CD8-positive, alpha-beta memory T cell (primary cell): ENCODE results near the gene RNF14. TPM values are rescaled to one million over a fixed set of nuclear protein-coding genes. Genes with fewer than 3 reads are reported as not detected.

Experiments used
- CTCF ChIA-PET: fragments of 350-600 bp; sonication (Branson Sonifier 250); formaldehyde crosslinking; loops from one replicate; lab custom pipeline; 2021; ENCODE audit warnings: antibody characterized with exemption; lab: Charles Lee
- POLR2A ChIA-PET: fragments of 350-600 bp; sonication (Branson Sonifier 250); formaldehyde crosslinking; loops from one replicate; lab custom pipeline; 2021; ENCODE audit warnings: antibody characterized with exemption; lab: Charles Lee
- DNase-seq, 5 donors: peaks; one replicate each; pipeline versions ENCODE4 v3.0.0 to v3.0.0-alpha.2; 2020 to 2022; ENCODE audit warnings: mixed read lengths in 1 of 5
- H3K27ac ChIP-seq: one replicate; pipeline ENCODE4 v1.7.0; 2013; ENCODE audit warnings: low read depth, mild to moderate bottlenecking, low read length, moderate library complexity
- H3K27me3 ChIP-seq: 2 replicates; pipeline ENCODE4 v1.7.0; 2013; ENCODE audit warnings: low read length, mild to moderate bottlenecking; ENCODE audit not compliant: insufficient read depth, poor library complexity, severe bottlenecking
- H3K36me3 ChIP-seq: 2 replicates; pipeline ENCODE4 v1.7.0; 2013; ENCODE audit warnings: mild to moderate bottlenecking, low read length, moderate library complexity; ENCODE audit not compliant: insufficient read depth
- H3K4me1 ChIP-seq: 2 replicates; pipeline ENCODE4 v1.7.0; 2013; ENCODE audit warnings: mild to moderate bottlenecking, low read length, moderate library complexity; ENCODE audit not compliant: insufficient read depth
- H3K4me3 ChIP-seq: 2 replicates; pipeline ENCODE4 v1.7.0; 2013; ENCODE audit warnings: mild to moderate bottlenecking, low read length
- H3K9me3 ChIP-seq: 2 replicates; pipeline ENCODE4 v1.7.0; 2013; ENCODE audit warnings: mild to moderate bottlenecking, low read length
- H3K27ac Mint-ChIP-seq, 8 donors: one replicate each; pipeline ENCODE4 v1.8.0; 2020 to 2021; ENCODE audit warnings: mixed read lengths in 8 of 8, mild to moderate bottlenecking in 6 of 8, inconsistent platforms in 3 of 8, moderate library complexity in 3 of 8
- H3K27me3 Mint-ChIP-seq, 2 donors: one replicate each; pipeline ENCODE4 v1.8.0; 2020 to 2021; ENCODE audit warnings: mixed read lengths in 2 of 2, mild to moderate bottlenecking in 1 of 2, moderate library complexity in 1 of 2
- H3K36me3 Mint-ChIP-seq, 3 donors: one replicate each; pipeline ENCODE4 v1.8.0; 2020 to 2021; ENCODE audit warnings: mixed read lengths in 3 of 3, inconsistent platforms in 1 of 3, mild to moderate bottlenecking in 1 of 3
- H3K4me1 Mint-ChIP-seq, 3 donors: one replicate each; pipeline ENCODE4 v1.8.0; 2020 to 2021; ENCODE audit warnings: mixed read lengths in 3 of 3, inconsistent platforms in 1 of 3, mild to moderate bottlenecking in 1 of 3
- H3K4me3 Mint-ChIP-seq, 7 donors: one replicate each; pipeline ENCODE4 v1.8.0; 2020 to 2021; ENCODE audit warnings: mixed read lengths in 7 of 7, mild to moderate bottlenecking in 6 of 7, moderate library complexity in 4 of 7, inconsistent platforms in 2 of 7
- H3K9me3 Mint-ChIP-seq, 5 donors: one replicate each; pipeline ENCODE4 v1.8.0; 2020 to 2022; ENCODE audit warnings: mixed read lengths in 5 of 5, mild to moderate bottlenecking in 3 of 5, moderate library complexity in 2 of 5, inconsistent platforms in 1 of 5
- polyA plus RNA-seq: library from polyadenylated mRNA; unstranded; fragments of 300-500 nt; fragmentation: Illumina TruSeq; gene quantifications from one replicate; pipeline ENCODE4 v1.2.3, GENCODE V29; 2021
- total RNA-seq, 2 experiments: library from RNA; stranded (reverse); gene quantifications; one replicate each; pipeline ENCODE4 v1.2.3, GENCODE V29; 2021

The RNF14 gene
- total and polyA plus RNA-seq, 3 experiments from 2014 or later = 43.7 to 49.6 (median 46.2) TPM

DNA sequence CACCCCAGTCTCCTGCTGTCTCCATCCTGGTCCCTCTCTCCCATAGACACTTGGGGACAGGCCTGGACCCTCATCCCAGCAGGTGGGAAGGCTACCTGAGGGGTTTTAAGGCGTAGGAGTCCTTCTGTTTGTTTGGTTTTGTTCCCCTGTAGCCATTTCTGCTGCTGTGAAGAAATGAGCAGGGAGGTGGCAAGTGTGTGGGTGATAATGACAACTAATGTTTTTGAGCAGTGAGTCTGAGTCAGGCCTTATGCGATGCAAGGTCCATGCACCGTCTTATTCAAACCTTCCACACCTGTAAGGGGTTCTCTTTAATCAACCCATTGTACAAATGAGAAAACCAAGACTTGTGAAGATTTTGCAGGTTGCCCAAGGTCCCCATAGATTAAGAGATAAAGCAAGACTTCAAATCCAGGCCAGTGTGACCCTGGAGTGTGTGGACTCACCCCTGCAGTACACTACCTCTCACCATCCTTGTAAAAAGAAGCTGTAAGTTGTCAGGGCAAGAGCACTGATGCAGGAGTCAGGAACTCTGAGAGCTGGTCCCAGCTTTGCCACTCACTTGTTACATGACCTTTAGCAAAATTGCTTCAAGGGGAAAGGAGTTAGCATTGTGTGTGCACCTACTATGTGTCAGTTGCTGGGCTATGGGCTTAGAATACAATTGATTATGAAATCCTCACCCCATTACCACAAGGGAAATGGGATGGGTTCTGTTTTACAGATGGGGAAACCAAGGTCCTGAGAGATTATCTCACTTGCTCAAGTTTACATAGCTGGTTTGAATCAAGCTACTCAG lies 18.5 kb upstream of the RNF14 start:
- no peak overlapping the region for H3K27ac ChIP-seq
- H3K4me3 ChIP-seq = no peak overlapping the region
- H3K27me3 ChIP-seq = no peaks in the 10 kb centered on the region
- H3K27ac Mint-ChIP-seq = no peak overlapping the region
- peaks cover 4 to 8% (median 8%) of the 10 kb centered on the region in 3 donors for H3K4me1 Mint-ChIP-seq
- no peaks in the 10 kb centered on the region for H3K27me3 Mint-ChIP-seq
- no peak overlapping the region for H3K4me3 Mint-ChIP-seq
- ChIA-PET POLR2A (no interaction called here), CTCF (interaction anchor here (0.7 to 1.1 kb wide), 3 partner anchors 8 to 19 kb away, joined by 3 read pairs; partner anchors contain the start of gene RNF14)
- no peaks in the 10 kb centered on the region for H3K4me1 ChIP-seq
- no peaks in the 10 kb centered on the region for H3K9me3 Mint-ChIP-seq
- DNase-seq = no peak
- H3K36me3 ChIP-seq = no peaks in the 10 kb centered on the region
- H3K9me3 ChIP-seq = no peaks in the 10 kb centered on the region
- H3K36me3 Mint-ChIP-seq = peaks cover 0 to 6% (median 4%) of the 10 kb centered on the region in 3 donors

DNA sequence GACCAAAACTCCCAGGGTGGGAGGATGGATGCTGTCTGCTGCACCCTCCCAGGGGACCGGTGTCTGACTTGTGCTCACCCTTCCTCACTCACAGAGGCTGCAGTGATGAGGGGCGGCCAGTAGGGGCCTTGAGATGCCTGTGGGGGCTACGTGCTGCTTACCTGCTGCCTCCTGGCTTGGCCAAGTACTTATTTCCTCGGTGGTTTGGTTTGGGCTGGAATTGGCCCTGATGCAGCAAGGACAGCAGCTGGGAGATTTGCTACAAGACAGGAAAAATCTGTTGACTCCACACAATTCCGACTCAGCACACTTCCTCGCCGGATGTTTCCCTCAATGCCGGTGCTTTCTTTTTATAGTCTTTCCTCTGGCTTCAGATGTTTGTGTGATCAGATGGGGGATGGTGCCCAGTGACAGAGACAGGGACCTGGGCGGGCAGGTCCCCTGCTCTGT lies 17.5 kb upstream of the RNF14 start:
- H3K27me3 Mint-ChIP-seq = no peaks in the 10 kb centered on the region
- Histone ChIP-seq H3K36me3 (no peaks in the 10 kb centered on the region), H3K4me1 (no peaks in the 10 kb centered on the region), H3K27ac (no peak overlapping the region), H3K4me3 (no peak overlapping the region), H3K9me3 (no peaks in the 10 kb centered on the region), H3K27me3 (no peaks in the 10 kb centered on the region)
- H3K4me3 Mint-ChIP-seq = peak overlapping the region in 1 of 7 donors; percentile 34
- peaks cover 4 to 8% (median 8%) of the 10 kb centered on the region in 3 donors for H3K4me1 Mint-ChIP-seq
- no peaks in the 10 kb centered on the region for H3K9me3 Mint-ChIP-seq
- ChIA-PET POLR2A (no interaction called here), CTCF (interaction anchor here (1.0 kb wide), 1 partner anchor 9 kb away, joined by 3 read pairs; no protein-coding TSS in a partner anchor)
- DNase-seq = peak in 1 of 5 donors; percentile 37
- peaks cover 0 to 7% (median 4%) of the 10 kb centered on the region in 3 donors for H3K36me3 Mint-ChIP-seq
- H3K27ac Mint-ChIP-seq = no peak overlapping the region

- Histone ChIP-seq H3K4me3 (no peak overlapping the region), H3K27ac (no peak overlapping the region), H3K36me3 (no peaks in the 10 kb centered on the region), H3K27me3 (no peaks in the 10 kb centered on the region), H3K9me3 (no peaks in the 10 kb centered on the region), H3K4me1 (no peaks in the 10 kb centered on the region)
- DNase-seq = no peak
- CTCF ChIA-PET = interaction anchor here (0.8 kb wide), 1 partner anchor 349 kb away, joined by 3 read pairs; no protein-coding TSS in a partner anchor
- H3K36me3 Mint-ChIP-seq = peaks cover 0 to 9% (median 6%) of the 10 kb centered on the region in 3 donors
- no peaks in the 10 kb centered on the region for H3K9me3 Mint-ChIP-seq
- H3K27ac Mint-ChIP-seq = peak overlapping the region in 1 of 8 donors; percentile 3
- POLR2A ChIA-PET = no interaction called here
- peaks cover 4 to 8% (median 8%) of the 10 kb centered on the region in 3 donors for H3K4me1 Mint-ChIP-seq
- H3K27me3 Mint-ChIP-seq = no peaks in the 10 kb centered on the region
- H3K4me3 Mint-ChIP-seq = no peak overlapping the region
These were observed 16.9 kb upstream of the RNF14 start for GRCh38 chr5:141952020-141952419.

DNA sequence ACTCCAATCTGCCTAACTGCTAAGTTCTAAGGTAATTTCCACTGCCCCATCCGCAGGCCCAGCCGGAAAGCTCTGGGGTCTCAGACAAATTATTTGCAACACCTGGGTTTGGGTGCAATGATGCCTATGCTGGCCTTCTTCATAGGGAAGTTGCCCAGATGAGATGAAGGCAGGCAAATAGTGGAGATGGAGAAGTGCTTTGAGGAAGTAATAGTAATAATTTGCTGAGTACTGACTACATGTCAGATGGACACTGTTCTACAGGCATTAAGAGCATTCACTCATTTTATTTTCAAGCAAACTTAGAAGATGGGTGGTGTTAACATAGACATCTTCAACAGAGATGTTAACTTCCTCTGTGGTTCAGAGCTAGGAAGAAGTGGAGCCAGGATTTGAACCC lies 14.7 kb upstream of the RNF14 start:
- H3K4me1 Mint-ChIP-seq = peaks cover 20 to 25% (median 24%) of the 10 kb centered on the region in 3 donors

DNA sequence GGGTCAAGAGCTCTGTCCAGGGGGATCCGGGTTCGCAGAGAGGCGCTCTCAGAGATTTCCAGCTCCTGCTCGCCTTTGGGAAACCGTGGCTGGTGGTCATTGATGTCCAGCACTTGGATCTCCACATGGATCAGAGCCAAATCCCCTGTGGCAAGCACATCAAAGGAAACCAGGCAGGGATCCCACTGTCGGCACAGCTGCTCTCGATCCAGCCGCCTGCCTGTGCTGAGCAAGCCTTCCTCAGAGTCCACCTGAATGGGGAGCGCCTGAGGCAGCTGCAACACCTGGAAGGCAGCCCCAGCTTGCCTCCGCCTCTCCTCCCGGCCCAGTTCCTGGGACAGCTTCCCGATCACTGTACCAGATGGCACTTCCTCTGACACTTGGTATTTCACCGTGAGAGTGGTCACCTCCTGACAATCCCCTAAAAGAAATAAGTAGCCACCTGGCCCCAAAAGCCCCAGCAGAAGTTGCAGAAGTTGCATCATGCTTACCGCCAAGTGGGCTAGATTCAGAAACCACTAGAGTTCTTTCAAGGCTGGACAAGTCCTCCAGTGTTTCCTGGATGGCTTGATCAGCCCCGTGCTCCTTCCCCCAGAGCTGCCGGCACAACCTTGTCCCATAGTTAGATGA lies 11.4 kb upstream of the RNF14 start:
- H3K4me1 Mint-ChIP-seq = peaks cover 39 to 46% (median 43%) of the 10 kb centered on the region in 3 donors

More for the DNA sequence above, 14.7 kb upstream of the RNF14 start:
- ChIA-PET CTCF (interaction anchor here (1.0 to 1.4 kb wide), 2 partner anchors 9 to 290 kb away, joined by 3 read pairs; no protein-coding TSS in a partner anchor), POLR2A (no interaction called here)
- no peak overlapping the region for H3K4me3 ChIP-seq
- no peak overlapping the region for H3K4me3 Mint-ChIP-seq
- H3K36me3 ChIP-seq = no peaks in the 10 kb centered on the region
- peaks cover 14% of the 10 kb centered on the region for H3K4me1 ChIP-seq
- no peaks in the 10 kb centered on the region for H3K9me3 ChIP-seq
- H3K27ac Mint-ChIP-seq = no peak overlapping the region
- H3K27me3 ChIP-seq = no peaks in the 10 kb centered on the region
- H3K36me3 Mint-ChIP-seq = peaks cover 0 to 9% (median 6%) of the 10 kb centered on the region in 3 donors
- no peak overlapping the region for H3K27ac ChIP-seq
- H3K27me3 Mint-ChIP-seq = no peaks in the 10 kb centered on the region
- no peak for DNase-seq
- no peaks in the 10 kb centered on the region for H3K9me3 Mint-ChIP-seq

GRCh38 chr5:141958113-141958512 lies 10.8 kb upstream of the RNF14 start, which contains the start of gene PCDH12:
Gene PCDH12, minus strand, starts transcription at chr5:141958202. Its CDS starts 351 bp downstream, at chr5:141957851.
- DNase-seq = no peak
- ChIA-PET POLR2A (interaction anchor here (0.7 kb wide), 1 partner anchor 79 kb away, joined by 3 read pairs; no protein-coding TSS in a partner anchor), CTCF (interaction anchor here (0.8 to 5.6 kb wide), 6 partner anchors 11 to 293 kb away, joined by 3 to 50 read pairs (median 12); partner anchors contain the start of gene RNF14)
- Histone ChIP-seq H3K27ac (no peak within 1 kb of the TSS), H3K4me3 (no peak within 1 kb of the TSS), H3K9me3 (no peaks in the 10 kb centered on the region), H3K4me1 (peaks cover 39% of the 10 kb centered on the region), H3K36me3 (no peaks in the 10 kb centered on the region), H3K27me3 (no peaks in the 10 kb centered on the region)
- peak within 1 kb of the TSS in 5 of 7 donors; percentile 0 to 41 (median 29) for H3K4me3 Mint-ChIP-seq
- H3K27ac Mint-ChIP-seq = peak within 1 kb of the TSS in 6 of 8 donors; percentile 24 to 91 (median 54)
- H3K36me3 Mint-ChIP-seq = peaks cover 0 to 7% (median 2%) of the 10 kb centered on the region in 3 donors
- H3K27me3 Mint-ChIP-seq = no peaks in the 10 kb centered on the region
- H3K4me1 Mint-ChIP-seq = peaks cover 42 to 50% (median 48%) of the 10 kb centered on the region in 3 donors
- H3K9me3 Mint-ChIP-seq = no peaks in the 10 kb centered on the region

More for the DNA sequence above, 11.4 kb upstream of the RNF14 start:
- CTCF ChIA-PET = interaction anchor here (0.7 to 3.4 kb wide), 8 partner anchors 12 to 292 kb away, joined by 3 to 25 read pairs (median 4); partner anchors contain the start of genes PCDH1 and RNF14
- POLR2A ChIA-PET = interaction anchor here (0.7 kb wide), 1 partner anchor 79 kb away, joined by 3 read pairs; no protein-coding TSS in a partner anchor
- H3K27ac ChIP-seq = no peak overlapping the region
- no peaks in the 10 kb centered on the region for H3K9me3 Mint-ChIP-seq
- H3K36me3 ChIP-seq = no peaks in the 10 kb centered on the region
- no peaks in the 10 kb centered on the region for H3K9me3 ChIP-seq
- peaks cover 39% of the 10 kb centered on the region for H3K4me1 ChIP-seq
- no peak overlapping the region for H3K4me3 ChIP-seq
- H3K36me3 Mint-ChIP-seq = peaks cover 0 to 7% (median 2%) of the 10 kb centered on the region in 3 donors
- DNase-seq = no peak
- peak overlapping the region in 3 of 8 donors; percentile 37 to 70 (median 56) for H3K27ac Mint-ChIP-seq
- H3K4me3 Mint-ChIP-seq = no peak overlapping the region
- H3K27me3 Mint-ChIP-seq = no peaks in the 10 kb centered on the region
- no peaks in the 10 kb centered on the region for H3K27me3 ChIP-seq

- ChIA-PET CTCF (interaction anchor here (0.8 to 5.6 kb wide), 9 partner anchors 10 to 293 kb away, joined by 3 to 100 read pairs (median 25); partner anchors contain the start of genes PCDH1 and RNF14), POLR2A (interaction anchor here (0.7 kb wide), 1 partner anchor 80 kb away, joined by 3 read pairs; no protein-coding TSS in a partner anchor)
- Mint-ChIP-seq H3K9me3 (no peaks in the 10 kb centered on the region), H3K36me3 (peaks cover 0 to 7% (median 2%) of the 10 kb centered on the region in 3 donors), H3K27ac (peak overlapping the region in 4 of 8 donors; percentile 24 to 91 (median 68)), H3K4me3 (peak overlapping the region in 4 of 7 donors; percentile 0 to 41 (median 30)), H3K27me3 (no peaks in the 10 kb centered on the region), H3K4me1 (peaks cover 42 to 50% (median 48%) of the 10 kb centered on the region in 3 donors)
- peaks cover 39% of the 10 kb centered on the region for H3K4me1 ChIP-seq
- H3K27ac ChIP-seq = no peak overlapping the region
- no peaks in the 10 kb centered on the region for H3K27me3 ChIP-seq
- H3K9me3 ChIP-seq = no peaks in the 10 kb centered on the region
- no peak overlapping the region for H3K4me3 ChIP-seq
- H3K36me3 ChIP-seq = no peaks in the 10 kb centered on the region
- DNase-seq = no peak
These were observed 10.2 kb upstream of the RNF14 start for GRCh38 chr5:141958546-141959172.
